Activated CD8-positive, alpha-beta memory T cell treated with anti-CD3 and anti-CD28 coated beads, Interleukin-2, amount 50 U/mL, for 4 hours (primary cell): ENCODE measurements around the gene GPC4.

Source experiments
- DNase-seq: peaks from one replicate; pipeline ENCODE4 v3.0.0-alpha.2; 2020

The GPC4 gene

DNA sequence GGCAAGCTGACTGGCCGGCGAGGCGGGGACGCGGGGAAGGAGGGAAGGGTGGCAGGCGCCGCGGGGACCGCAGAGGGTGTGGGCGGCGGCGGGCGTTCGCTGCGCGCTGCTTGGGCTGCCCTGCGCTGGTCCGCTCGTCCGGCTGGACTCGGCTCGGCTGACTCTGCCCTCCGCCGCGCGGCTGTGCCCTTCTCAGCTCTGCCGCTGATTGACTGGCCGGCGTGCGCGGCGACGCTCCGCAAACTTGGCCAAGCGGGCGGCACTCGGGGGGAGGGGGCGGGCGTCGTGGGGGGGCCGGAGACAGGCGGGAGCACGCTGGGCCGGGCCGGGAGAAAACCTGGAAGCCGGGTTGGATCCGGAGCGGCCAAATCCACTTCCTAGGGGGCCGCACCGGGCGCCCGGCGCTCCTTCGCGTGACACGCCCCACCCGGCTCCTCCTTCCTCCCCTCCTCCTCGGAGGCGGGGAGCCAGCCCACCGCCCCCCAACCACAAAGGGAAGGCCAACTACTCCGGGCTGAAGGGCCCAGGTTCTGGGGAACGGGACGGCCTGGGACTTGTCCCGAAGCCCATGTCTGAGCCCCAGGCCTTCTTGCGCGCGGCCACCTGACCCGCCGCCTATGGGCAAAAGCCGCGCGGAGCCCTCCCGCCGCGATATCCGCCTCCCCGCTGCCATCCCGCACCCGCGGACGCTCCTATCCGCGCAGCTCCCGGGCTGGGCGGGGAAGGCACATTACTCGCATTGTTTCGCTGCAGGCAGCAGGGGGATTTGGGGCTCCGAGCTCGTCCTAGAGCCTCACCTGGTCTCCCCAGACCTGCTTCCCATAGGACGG, at the start of gene GPC4:
TSS of gene GPC4 (minus strand) at position 214 of the 830 bp plus-strand sequence. CDS start 524 bp downstream, outside the sequence.
- no peak for DNase-seq

DNA sequence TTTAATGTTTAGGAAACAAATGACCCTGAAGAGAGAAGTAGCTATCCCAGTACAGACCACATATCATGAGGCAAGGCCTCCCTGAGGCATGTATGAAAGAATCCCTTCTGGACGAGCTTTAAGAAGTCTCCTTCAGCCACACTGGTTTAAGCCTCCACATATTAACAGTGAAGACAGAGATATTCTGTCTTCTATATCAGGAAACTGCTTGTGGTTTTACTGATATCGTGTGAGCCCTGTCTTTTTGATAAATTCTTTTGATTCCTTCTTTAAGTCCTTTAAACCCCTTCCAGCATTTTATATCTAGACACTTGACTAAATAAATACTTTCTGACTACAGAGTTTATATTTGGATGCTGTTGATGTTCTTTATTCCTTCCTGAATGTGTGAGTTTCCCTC, 45.9 kb upstream of the GPC4 start:
- no peak for DNase-seq

DNA sequence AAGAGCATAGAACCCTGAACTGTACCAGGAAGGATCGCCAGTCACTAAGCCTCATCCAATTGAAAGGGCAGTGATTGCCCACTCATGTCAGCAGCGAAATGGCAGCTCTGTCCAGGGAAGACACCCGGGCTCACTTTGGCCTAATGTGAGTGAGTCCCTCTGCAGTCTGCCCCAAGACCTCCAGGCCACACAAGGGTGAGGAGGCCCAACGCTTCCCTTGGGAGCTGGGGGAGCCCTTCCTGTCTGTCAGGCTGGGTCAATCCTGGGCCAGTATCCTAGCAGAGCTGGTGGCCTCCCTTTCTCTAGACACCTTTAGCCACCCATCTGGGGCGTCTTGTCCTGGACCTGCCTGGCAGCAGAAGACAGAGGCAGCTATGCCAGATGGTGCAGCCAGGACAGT, 39.6 kb upstream of the GPC4 start:
- no peak for DNase-seq

DNA sequence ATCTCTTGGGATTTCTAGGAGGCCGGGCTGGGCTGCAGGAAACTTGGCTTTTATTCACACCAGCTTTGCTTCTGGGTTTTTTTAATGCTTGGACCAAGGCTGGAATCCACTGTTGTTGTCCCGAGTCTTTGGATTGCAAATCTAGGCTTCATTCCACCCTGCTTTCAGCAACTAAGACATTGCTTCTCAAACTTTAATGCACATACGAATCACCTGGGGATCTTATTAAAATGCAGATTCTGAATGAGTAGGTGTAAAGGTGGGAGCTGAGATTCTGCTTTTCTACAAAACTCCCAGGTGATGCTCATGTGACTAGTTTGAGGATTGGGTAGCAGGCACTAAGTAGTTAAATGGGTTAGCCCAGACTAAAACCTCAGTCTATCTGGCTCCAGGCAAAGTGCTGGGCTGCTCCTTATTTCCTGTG, 39.2 kb upstream of the GPC4 start:
- DNase-seq = no peak

DNA sequence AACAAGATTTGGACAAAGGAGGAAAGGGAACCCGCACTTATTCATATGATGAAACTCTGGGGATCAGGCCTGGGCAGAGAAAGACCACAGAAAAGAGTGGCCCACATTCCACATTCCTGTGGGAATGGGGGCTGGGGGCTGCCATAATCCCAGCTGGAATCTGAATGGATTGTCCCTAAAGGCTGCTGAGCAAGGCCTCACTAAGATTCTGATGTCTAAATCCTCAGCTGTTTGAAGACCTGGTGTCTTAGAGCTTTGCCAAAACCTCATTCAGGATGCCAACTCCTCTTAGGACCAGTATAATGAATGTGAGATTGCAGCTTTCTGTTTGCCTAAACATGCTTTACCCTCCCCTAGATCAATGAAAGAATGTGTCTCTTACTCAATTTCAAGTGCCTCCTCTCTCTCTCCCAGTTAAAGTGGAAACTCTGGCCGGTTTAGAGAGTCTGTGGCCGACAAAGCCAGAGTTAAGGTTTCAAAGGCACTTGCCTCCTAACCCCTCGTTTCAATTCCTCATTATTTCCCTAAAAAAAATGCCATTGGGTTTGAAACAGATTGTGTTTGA, 33.3 kb upstream of the GPC4 start:
- no peak for DNase-seq

DNA sequence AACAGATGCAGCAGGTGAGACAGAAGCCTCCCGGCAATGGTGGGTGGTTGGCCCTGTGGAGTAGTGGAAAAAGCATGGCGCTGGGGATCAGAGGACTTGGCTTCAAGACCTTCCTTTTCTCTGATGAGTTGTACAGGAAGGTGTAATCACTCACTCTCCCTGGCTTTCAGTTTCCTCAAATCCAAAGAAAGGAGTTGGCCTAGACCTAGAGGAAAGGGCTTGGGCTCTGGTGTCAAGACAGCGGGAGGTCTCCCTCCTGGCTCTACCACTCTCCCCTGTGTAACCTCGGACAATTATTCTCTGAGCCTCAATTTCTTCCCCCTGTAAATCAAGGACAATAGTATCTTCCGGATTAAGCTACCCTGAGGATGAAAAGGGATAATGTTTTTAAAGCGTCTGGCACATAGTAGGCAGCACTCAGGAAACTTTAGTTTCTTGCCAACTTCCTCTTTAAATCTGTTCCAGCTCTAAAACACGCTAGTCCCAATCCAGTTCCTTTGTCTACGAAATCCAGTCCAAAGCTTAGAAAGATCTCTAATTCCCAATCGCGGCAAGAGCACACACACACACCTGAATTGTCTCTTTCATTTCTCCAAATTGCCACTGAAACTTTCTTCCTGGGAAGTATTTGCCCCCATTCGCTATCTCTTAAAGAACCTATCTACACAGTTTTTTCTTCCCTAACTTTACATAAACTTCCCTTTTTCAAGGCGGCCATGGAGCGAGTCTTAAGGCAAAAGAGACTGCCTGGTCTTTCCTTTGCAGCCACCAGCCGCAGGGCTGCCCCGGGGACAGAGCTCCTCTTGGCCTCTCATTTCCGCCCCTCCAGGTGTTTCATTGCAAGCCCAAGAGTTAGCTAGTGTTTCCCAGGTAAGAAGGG, 29.9 kb upstream of the GPC4 start:
- no peak for DNase-seq

DNA sequence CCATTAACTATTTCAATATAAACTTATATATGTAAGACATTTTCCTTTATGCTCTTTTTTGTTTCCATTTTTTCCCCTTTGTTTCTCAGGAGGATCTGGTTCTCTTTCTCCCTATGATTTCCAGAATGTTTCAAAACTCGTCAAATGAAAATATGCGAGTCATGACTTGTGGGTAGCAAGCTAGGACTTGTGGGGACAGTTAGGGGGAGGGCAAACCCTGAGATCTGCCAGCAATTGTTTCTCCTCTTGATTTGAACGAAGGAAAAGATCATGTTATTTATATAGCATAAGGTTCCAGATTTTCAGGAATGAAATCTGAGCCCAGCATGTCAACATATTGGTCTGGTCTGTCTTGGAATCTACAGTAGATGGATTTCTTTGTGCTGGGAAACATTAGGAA, 28.9 kb upstream of the GPC4 start:
- no peak for DNase-seq

DNA sequence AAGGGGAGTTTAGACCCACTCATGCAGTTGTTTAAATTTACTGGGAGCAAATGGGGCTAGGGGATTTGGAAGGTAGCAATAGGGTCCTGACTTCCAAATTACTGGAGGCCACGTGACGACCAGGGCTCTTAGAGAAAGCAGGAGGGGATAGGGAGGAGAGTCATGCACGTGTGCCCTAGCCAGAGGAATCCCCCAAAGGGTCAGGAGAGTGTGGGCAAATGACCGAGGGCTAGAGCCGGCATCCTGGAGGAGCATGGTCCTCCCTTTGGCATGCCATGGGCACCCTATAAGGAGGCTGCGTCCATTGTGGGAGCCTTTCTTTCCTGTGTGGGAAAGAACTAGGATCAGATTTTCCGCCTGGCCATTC, 25.5 kb upstream of the GPC4 start:
- no peak for DNase-seq

DNA sequence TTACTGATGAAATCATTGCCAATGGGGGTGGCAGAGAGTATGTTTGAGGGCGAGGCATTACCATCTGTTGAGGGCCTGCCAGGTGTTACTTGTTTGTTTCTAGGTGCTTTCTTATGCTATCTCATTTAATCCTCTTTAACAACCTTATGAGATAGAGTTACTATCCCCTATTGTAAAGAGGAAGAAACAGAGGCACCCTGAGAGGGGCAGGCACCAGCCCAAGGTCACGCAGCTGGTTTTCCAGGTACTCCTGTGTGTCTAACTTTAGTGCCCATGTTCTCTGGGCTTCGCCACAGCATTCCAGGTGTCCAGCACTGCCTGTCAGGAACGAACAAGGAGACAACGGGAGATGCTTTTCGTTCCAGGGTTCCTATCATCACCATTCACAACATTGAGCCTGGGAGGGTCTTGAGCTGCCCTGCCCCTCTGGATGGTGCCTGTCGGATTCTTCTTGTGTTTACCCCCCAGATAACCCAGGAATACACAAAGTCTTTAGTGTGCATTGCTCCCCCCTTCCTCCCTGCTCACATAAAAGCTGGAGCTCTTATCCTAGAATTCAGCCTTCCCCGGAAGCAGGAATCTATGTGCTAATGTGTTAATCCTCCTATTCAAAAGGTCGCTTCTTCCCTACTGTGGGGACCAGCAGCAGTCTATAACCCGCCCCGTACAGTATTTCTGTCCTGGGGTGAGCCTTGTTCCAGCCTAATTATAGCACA, 24.9 kb upstream of the GPC4 start:
- DNase-seq = no peak

DNA sequence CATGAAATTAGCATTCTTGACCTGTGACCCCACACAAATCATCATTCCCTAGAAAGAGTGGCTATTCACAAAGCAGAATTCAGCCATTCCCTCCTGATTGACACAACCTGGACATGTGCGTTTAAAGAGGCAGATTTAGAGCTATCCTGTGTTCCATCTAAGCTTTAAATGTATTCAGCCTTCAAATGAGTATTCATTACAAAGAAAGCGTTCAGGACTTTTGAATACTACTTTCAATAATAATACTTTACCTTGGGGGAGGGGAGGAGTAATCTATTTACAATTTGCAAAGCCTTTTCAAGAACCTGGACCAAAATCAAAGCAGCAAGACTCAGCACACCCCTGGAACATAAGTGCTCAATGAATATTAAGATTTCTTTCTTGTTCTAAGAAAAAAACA, 22.5 kb upstream of the GPC4 start:
- no peak for DNase-seq

DNA sequence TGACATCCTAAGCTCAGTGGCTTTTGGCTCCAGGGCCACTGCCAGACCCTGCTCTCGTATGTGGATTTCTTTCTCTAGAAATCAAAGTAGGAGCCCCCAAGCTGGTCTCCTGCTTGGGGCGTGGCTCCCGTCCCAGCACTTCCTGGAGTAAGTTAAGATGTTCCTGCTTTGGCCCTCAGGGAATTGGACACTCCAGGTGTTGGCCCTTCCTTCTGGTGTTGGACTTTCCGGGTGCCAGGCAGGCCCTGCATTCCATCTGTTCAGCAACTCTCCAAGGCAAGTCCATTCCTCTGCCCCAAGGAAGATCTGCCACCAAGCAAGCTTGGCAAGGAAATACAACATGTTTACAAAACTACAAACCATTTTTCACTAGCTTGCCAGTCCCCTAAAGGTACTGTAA, 22.1 kb upstream of the GPC4 start:
- no peak for DNase-seq

DNA sequence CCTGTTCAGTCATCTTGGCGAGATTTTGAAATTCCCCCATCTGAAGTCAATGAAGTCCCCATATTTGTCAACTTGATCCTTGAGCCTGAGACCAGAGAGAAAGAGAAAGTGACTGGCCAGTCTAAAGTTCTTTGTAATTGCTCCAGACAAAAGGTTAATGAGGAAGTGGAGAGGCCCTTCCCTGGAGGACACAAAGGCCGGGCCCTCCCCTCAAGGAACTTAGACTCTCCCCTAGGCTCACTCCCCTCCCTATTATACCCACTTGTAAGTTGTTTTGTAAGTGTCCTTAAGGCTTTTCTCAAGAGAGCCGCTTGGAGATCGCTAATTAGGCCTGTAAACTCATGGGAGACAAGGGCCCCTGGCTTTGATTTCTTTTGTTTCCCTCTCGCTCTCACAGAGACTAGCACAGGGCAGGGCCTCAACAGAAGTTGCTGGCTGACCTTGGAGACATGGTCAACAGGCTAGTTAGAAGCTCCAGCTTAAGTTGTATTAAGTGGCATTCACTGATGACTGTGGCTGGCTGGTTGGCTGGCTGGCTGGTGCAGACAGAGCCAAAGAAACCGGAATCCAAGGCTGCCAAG, 20.3 kb upstream of the GPC4 start:
- DNase-seq = no peak

DNA sequence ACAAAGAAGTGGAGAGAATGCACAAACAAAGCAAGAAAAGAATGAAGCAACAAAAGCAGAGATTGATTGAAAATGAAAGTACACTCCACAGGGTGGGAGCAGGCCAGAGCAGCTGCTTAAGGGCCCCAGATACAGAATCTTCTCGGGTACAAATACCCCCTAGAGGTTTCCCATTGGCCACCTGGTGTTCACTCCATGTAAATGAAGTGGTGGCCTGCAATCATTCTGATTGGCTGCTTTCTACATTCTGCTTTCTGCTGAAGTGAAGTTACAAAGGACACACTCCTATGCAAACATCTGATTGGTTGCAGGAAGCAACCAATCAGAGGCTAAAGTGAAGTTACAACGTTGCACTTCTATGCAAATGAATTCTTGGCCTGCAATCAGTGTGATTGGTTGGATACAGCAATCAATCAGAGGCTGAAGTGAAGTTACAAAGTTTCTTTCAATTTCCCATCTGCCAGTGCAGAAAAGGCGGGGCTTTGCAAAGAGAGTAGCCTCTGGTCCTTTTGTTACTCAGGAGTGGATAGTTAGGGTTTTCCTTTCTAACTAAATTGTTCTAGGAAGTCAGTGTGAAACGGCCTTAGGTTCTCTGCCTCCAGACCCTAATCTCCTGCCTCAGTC, 19.0 kb upstream of the GPC4 start:
- DNase-seq = no peak

DNA sequence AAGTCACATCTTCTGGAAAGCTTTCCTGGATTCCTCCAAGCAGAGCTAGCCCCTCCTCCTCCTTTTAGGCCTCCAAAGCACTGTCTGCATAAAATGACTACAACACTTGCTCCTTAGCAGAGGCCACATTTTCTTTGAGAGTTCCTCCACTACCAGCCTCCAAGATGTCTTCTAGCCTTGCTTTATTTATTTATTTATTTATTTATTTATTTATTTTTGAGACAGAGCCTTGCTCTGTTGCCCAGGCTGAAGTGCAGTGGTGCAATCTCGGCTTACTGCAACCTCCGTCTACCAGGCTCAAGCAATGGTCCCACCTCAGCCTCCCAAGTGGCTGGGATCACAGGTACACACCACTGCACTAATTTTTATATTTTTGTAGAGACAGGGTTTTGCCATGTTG, 4.6 kb upstream of the GPC4 start:
- DNase-seq = no peak

DNA sequence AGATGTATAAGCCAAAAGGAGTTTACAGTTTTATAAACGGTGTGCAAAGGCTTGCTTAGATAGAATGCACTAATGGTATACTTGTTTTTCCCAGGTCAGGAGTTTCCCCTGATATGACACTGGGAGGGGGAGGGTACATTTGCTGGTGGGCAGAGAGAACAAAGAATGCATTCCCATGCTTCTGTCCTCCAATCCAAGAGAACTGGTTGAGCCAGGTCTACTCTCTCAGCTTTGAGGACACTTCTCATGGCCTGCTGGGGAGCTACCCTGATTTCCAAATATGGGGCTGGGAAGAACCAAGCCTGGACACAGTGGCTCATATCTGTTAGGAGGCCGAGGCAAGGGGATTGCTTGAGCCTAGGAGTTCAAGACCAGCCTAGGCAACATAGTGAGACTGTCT, 3.3 kb upstream of the GPC4 start:
- DNase-seq = no peak

DNA sequence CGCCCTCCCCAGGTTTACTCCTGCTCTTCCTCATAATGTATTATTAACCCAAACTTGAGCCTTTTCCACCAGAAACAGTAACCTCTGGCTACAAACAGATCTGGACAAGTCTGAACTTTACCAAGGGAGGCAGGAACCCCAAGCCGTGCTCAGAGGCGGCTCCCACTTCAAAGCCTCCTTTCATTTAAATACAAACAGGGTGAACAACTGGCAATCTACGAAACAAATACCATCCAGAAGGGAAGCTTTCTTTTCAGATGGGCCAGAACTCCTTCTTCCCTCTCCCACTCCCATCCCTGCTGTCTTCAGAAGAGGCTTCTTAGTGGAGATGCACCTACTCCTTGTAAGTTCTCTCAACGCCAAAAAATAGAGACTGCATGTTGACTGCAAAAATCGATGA, 2.1 kb upstream of the GPC4 start:
- DNase-seq = no peak

DNA sequence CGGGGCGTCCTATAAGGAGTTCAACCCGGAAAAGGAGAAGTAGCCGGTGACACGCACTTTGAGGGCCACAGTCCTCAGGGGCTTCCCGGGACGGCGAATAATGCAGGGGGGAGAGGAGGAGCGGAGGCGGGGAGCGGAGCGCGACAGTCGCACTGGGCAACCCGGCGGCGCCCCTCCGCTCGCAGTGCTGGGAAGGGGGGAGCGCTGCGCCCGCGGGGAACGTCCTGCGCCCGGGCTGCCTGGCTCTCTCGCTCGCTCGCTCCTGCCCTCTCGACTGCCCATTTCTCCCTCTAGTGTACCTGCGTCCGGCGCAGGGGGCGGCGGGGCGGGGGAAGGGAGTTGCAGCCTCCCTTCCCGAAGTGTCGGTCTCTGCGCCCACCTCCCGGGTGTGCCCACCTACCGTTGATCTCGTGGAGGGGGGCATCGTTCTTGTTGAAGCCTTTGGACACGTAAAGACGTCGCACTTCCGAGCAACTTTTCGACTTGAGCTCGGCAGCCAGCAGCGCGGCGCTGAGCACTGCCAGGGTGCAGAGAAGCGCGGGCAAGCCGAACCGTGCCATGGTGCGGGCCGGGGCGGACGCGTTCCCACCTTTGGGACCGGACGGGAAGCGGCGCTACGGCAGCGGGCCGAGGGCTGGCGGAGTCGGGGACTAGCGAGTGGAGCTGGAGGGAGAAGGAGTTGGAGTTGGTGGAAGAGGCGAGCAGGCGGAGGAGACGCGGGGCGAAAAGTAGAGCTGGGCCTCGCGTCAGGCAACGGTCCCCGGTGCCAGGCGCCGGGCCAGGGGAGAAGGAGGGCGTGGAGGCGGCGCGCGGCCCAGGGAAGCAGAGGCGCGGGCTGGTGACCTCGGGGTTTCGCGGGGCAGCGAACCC, 648 bp downstream of the GPC4 start:
- DNase-seq = no peak

DNA sequence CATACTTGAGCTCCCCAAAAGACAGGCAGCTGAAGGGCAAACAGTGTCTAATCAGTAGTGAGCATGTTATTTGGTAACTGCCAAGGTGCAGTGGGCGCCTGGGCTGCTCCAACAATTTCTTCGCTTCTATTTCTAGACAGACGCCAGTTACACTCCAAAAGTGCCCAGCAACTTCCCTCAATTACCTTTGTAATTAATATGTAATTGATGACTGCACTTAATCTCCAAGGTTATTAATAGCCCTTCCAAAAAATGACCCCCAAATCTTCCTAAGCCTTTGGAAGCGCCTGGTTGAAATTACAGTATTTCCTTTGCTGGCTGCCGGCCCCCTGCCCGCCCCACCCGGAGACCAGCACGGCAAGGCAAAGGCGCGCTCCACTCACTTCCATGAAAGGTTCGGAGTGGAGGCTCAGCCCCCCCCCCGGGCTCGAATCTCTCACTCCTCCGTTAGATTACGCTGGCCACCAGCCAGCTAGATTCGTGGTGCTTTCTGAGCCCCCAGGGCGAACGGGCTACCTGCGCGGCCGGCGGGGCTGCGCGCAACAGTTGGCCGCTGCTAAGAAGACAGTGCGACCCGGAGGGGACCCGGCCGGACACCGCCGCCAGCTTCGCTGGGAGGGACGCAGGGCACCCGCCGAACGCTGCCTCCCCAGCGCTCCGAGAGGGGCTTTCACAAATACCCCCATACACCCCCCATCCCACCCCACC, 1.9 kb downstream of the GPC4 start:
- no peak for DNase-seq

DNA sequence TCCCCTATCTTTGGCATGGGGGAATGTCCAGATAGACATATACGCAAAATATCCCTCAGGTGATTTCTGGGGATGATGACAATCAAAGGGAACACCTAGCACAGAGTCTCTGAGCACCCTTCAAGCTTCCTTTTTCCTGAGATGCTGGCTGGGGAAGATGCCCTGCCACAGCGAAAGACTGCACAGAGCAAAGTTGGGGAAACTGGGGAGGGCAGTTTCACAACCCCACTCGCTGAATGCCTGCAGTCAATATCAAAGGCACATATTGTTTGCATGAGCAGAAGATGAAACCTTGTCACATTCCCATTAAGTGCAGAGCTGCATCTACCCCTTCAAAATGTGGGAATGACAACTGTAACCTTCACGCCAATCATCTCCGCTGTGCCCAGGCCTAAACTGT, 2.6 kb downstream of the GPC4 start:
- no peak for DNase-seq

DNA sequence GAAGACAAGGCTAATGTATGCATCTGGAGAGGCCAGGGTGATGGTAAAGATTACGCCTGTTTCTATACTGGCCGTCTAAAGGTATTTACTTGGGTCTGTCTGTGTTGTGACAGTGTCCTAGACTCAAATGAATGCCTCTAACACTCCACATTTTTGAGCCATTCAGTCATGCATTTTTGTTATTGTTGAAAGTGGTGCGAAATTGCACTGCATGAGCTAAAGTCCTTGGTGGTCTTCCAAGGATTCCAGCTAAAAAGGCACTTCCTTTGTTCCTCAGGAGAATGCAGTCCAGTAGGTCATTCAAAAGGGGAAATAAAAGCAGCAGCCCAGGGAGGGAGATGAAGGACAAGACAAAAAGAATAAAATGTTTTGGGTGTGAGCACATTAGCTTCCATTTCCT, 3.0 kb downstream of the GPC4 start:
- DNase-seq = no peak

DNA sequence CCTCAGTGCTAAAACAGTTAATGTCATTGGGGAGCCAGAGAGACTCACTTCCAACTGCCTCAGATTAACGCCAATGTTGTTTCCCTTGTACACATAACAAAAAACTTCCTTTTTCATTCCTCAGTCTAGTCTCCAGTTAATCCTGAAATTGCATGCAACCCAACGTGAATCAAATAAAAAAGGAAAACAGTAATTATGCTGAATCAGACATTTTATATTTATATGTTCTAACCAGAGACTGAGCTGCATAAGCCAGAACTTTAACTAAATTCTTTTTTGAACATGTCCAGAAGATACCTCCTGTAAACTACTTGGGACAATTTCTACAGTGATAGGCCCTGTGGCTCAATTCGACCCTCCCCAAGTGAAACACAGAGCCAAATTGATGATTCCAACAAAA, 4.7 kb downstream of the GPC4 start:
- DNase-seq = no peak
